HUDEP-2 (cell line): Measurements from ENCODE around the gene DYNC2I2.
"Not testable (repeated sequence)": the region's sequence is repeated elsewhere in the genome, so short reads cannot be mapped to it uniquely, and the experiment has no call there.

Experiments used
- DNase-seq, 76 experiments: peaks; one replicate each; lab custom pipeline; 2025; ENCODE audit not compliant: unreplicated experiment in 76 of 76; lab: John Stamatoyannopoulos, UW

Gene DYNC2I2

DNA sequence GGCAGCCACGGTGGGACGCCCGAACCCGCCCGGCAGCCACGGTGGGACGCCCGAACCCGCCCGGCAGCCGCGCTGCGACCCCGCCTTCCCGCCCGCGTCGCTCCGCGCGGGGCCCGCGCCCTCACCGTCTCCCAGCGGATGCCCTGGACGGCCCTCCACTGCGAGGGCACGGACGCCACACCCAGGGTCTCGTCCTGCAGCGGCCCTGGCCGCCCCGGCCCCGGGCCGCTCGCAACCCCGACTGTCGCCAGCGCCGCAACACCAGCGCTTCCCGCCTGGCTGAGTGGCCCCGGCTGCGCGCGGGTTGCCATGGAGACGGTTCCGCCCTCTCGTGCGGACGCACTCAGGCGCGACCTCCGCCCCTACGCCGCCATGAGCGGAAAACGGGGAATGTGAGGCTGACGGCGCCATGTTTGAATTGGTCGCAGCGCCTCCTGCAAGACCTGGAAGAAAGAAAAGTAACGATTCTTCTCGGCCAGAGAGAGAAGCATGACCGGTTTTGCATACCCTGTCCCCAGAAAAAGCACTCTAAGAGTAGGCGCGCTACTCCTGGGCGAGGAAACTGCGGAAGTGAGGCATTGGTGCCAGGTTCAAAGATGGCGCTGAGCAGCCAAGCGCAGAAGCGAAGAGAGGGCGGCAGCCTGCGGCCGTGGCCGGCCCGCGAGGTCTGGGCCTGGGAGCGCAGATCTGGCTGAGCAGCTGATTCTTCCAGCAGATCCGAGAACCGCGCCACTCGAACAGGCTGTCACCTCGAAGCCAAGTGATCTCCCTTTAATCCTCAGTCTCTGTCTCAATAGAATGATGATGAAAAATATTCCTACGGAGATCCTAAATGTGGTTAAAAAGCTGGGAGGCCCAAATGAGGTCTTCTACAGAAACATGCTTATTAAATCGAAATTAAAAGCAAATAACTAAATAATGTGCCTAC, at the start of gene DYNC2I2:
DYNC2I2 (minus strand) TSS at position 432 of the 928 bp plus-strand sequence; CDS start at position 311, 121 bp downstream.
- DNase-seq: peak in 75 of 76 experiments; percentile 16 to 96 (median 90)

DNA sequence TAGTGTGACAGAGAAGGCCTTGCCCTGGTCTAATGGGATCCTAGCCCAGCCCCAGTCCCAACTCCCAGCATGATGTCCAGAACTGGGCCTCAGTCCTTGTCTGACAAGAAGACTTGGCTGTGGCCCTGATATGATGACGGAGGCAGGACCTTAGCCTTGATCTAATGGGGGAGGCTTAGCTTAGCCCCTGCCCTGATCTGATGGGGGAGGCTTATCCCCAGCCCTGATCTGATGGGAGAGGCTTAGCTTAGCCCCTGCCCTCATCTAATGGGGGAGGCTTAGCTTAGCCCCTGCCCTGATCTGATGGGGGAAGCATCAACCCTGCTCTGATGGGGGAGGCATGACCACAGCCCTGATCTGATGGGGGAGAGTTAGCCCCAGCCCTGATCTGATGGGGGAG, 49.4 kb upstream of the DYNC2I2 start:
- no peak for DNase-seq

DNA sequence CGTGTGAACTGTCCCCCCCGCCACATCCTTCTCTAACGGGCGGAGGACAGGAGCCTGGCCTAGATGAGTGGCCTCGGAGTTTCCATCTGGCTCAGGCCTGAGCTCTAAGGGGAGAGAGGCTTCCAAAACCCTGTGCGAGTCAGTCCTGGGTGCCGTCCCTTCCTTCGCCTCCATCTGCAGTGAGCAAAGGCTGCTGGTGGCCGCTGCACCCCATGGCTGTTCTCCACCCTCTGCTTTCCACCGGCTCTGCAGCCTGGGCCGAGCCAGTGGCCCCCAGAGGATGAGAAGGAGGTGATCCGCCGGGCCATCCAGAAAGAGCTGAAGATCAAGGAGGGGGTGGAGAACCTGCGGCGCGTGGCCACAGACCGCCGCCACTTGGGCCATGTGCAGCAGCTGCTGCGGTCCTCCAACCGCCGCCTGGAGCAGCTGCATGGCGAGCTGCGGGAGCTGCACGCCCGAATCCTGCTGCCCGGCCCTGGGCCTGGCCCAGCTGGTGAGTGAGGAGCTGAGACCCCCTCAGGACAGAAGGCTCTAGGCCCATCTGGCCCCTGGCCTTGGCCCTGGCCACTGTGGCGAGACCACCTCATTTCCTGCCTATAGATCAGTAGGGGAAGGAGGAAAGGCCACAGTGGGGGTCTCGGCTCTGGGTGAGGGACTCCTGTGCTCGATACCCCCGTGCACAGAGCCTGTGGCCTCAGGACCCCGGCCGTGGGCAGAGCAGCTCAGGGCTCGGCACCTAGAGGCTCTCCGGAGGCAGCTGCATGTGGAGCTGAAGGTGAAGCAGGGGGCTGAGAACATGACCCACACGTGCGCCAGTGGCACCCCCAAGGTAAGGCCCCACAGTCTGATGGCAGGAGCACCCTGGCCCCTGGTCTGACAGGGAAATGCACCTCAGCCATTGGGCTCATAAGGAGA, 48.7 kb upstream of the DYNC2I2 start:
- no peak for DNase-seq

DNA sequence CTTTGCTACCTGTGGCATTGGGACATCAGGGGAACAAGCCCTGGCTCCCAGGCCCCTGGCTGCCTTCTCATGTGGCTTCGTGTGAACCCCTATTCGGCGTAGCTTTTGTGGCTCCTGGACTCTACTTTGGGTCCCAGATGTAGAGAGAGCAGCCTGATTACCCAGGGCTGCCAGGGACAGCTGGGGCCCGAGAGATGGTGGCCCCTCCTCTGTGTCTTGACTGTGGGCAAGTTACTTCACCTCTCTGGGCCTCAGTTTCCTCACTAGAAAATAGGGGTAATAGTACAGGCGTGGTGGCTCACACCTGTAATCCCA, 47.7 kb upstream of the DYNC2I2 start:
- no peak for DNase-seq

DNA sequence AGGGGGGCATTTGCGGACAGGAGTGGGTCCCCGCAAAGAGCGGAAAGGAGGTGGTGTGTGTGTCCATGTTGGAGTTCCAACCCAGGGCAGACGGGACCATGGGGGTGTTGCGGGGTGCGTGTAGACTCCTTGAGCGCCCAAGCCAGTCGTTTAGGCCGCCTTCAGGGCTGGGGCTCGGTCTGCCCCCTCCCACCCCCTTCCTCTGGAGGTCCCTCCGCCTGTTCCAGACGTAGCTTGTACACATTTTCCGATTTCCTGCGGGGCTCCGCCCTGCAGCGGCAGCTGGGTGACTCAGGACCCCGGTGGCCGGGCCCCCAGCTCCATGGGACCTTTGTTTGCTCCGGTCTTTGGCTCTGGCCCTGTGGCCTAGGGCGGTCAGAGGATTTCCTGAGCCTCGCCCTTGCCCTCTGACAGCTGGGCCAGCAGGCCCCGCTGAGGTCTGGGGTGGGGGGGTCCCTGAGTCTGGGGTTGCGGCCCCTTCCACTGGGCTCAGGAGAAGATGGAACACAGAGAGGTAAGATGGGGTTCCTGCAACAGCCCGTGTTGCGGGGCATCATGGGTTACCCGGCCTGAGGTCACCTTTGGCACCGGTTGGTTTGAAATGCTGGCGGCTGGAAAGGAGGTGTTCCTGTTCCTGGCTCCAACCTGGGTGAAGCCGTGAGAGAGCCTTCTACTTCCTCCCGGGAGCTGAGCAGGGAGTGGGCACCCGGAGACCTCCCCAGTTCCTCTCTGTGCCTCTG, 47.1 kb upstream of the DYNC2I2 start:
- no peak for DNase-seq

DNA sequence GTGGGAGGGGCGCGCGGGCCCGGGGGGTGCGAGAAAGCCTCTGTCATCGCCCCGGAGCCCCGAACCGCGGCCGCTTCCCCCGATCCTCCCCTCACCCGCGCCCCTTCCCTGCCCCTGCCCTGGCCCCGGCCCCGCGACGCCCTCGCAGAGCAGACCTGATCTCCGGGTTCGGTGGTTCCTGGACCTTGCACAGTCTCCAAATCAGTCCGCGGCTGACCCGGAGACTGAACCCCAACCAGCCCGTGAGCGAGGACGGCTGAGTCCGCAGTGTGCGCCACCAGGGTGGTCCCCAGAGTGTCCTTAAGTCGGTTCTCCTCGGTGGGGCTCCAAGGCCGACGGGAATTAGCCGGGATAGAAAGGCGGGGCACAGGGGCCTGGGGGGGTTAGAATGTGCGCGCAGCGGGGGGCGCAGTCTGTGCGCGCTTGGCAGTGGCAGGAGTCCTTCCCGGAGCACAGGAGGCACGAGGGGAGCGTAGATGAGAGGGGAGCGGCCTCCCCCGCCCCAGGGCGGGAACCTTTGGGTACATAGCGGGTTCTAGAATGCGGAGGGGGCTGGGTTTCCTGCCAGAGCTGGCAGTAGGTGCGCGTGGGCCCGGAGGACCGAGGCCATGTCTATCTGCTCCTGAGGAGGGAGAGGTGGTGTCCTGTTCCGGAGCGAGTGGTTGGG, 46.4 kb upstream of the DYNC2I2 start:
- peak in 34 of 76 experiments; percentile 11 to 57 (median 28) for DNase-seq

DNA sequence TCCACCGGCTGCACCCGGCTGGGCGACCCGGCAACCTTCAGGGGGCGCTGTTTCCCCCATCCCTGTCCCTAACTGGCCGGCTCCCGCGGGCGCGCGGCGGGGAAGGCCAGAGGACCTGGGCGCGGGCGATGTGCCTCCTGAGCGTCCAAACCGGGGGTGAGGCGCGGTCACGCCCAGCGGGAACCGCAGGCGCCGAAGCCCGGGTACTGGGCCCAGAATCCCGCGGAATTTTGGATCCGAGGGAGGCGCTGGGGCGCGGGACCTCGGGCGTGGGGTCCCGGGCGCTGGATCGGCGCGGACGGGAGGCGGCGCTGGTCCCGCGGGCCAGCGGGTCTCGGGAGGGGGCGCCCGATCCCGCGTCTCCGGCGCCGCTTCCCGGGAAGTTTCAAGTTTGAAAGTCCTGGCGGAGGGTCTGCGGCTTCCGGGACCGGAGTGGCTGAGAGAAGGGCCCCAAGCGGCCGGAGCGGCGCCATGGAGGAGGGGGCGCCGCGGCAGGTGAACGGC, 45.9 kb upstream of the DYNC2I2 start, which contains the start of gene PKN3:
PKN3 (plus strand) TSS at position 59 of the 504 bp plus-strand sequence; CDS start at position 472, 413 bp downstream.
- DNase-seq: peak in 73 of 76 experiments; percentile 13 to 95 (median 80)

DNA sequence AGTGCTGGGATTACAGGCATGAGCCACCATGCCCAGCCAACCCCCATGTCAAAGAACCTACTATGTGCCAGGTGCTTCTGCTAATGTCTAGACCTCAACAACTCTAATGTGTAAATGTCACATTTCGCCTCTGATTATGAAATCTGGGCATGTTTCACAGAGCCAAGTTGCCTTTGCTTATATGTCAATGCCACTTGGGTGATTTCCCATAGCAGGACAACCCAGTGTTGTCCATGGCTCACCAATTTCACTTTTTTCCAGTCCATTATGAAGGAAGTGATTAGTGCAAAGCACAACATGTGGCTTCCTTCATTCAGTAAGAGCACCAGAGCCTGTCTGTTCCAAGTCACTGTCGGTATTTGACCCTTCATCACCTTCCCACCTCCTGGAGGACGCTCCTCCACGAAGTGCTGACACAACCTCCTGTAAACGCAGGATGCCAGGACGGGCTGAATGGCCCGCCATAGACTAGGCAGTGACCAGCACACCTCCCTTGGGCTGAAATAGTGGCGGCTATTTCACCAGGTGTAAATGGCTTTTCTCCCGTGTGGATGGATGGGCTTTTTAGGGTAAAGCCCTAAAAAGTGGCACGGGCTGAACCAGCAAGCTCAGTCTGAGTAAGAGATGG, 44.7 kb upstream of the DYNC2I2 start:
- no peak for DNase-seq

DNA sequence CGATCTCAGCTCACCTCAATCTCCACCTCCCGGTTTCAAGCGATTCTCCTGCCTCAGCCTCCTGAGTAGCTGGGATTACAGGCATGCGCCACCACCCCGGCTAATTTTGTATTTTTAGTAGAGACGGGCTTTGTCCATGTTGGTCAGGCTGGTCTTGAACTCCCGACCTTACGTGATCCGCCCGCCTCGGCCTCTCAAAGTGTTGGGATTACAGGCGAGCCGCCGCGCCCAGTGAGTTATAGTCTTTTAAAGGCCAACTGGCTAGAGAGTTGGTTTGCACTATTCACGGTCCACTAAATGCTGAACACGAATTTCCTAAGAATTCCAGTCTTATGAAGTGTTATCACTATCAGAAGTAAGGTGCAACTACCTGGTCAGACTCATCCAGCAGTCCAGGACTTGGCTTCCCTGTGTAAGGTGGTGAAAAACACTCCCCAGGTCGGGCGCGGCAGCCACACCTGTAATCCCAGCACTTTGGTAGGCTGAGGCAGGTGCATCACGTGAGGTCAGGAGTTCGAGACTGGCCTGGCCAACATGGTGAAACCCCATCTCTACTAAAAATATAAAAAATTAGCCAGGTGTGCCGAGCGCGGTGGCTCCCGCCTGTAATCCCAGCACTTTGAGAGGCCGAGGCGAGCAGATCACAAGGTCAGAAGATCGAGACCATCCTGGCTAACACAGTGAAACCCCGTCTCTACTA, 42.6 kb upstream of the DYNC2I2 start:
- DNase-seq: not testable (repeated sequence)

DNA sequence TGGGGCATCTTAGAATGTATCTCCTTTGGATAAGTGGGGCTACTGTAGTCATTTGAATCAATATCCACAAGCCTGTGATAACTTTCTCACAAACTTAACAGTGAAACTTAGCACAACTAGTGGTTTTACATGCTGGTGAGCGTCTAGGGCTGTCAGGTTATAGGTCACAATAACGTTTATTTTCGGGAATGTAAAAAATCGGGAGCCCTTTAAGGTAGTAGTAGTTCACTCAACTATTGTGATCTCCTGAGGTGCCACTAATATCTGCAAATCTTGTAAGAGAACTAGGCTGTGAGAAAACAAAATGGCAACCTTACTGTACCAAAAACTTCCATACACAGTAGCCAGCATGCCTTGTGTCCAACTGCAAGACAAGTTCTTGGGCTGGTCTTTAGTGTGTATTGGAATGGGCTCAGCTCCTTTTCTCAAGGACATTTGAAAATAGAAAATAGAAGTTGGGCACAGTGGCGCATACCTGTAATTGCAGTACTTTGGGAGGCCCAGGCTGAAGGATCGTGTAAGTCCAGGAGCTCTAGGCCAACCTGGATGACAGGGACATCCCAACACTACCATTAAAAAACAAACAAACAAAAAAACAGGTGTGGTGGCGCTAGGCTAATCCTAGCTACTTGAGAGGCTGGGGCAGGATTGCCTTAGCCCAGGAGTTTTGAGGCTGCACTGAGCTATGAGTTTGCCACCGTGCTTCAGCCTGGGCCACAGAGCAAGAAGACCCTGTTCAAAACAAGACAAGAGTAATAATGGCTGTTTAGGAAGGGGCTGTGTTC, 40.5 kb upstream of the DYNC2I2 start:
- no peak for DNase-seq

DNA sequence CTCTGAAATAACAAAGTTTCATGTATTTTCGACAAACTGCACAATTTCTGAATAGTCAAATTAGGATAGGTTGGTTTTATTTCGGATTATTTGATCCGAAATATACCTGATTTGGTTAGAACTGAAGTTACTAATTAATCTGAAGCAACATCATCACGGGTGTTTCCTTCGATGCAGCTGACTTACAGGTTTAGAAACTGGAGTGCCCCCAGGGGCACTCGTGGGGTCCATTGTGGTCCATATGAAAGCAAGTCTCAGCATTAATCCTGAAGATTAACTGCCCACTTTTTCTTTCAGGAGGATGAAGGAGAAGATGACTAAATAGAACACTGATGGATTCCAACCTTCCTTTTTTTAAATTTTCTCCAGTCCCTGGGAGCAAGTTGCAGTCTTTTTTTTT, 37.7 kb upstream of the DYNC2I2 start:
- no peak for DNase-seq

DNA sequence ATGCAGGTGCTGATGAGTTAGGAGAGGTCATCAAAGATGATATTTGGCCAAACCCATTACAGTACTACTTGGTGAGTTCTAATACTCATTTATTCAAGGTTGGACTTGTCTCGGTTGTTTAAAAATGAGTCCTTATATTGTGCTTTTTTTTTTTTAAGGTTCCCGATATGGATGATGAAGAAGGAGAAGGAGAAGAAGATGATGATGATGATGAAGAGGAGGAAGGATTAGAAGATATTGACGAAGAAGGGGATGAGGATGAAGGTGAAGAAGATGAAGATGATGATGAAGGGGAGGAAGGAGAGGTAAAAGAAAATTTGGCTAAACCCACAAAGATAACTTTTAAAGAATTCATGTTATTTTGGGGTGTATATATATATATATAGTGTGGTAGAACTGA, 37.1 kb upstream of the DYNC2I2 start:
- not testable (repeated sequence) for DNase-seq

DNA sequence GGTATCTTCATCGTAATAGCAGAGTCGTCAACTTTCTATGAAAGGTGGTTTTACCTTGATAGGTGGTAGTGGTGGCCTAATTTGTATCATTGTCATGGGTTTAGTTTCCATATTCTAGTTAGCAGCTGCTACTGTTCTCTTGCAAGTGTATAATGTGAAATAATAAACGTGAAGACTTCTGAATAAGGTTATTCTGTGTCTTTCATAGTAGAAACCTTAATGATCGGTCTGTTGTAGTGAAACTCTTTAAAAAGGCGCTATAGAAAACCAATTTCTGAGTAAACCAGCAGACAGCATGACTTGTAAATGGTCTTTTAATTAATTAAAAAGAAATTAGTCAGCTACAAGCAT, 34.0 kb upstream of the DYNC2I2 start:
- DNase-seq: no peak

DNA sequence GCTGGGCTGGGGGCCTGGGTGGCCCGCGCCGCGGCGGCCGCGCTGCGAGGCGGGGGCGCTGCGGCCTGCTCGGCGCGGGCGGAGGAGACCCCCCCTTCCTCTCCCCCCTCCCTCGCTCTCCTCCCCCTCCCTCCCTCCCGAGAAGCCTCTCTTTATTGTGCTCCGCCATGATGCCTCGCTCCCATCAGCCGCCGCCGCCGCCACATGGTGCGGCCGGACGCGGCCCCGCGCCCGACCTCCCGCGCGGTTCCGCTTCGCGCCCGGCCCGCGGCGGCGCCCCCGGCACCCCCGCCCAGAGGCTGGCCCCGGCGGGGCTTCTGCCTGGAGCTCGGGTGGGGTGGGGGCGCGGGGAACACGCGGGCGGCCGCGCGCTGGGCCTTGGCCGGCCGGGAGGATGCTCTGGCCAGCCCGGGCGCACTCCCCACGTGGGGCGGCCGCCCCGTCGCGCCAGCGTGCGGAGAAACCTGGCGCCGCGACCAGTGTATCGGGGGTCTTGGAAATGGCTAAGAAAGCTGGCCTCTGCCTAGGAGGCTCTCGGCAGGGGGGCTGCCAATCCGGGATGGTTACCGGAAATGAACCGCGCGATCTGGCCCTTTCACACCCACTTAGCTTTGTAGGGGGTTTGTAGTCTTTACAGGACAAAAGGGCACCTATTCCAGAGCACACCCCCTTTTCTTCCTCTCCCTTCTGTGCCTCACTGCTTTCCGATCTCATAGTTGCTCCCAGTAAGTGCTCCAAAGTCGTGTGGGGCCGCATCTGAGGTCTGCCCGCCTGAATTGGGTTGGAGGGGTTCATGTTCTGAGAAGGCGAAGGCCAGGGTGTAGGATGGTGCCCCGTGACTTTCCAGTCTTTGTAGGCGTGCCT, 33.4 kb upstream of the DYNC2I2 start:
- peak in 18 of 76 experiments; percentile 5 to 34 (median 17) for DNase-seq

DNA sequence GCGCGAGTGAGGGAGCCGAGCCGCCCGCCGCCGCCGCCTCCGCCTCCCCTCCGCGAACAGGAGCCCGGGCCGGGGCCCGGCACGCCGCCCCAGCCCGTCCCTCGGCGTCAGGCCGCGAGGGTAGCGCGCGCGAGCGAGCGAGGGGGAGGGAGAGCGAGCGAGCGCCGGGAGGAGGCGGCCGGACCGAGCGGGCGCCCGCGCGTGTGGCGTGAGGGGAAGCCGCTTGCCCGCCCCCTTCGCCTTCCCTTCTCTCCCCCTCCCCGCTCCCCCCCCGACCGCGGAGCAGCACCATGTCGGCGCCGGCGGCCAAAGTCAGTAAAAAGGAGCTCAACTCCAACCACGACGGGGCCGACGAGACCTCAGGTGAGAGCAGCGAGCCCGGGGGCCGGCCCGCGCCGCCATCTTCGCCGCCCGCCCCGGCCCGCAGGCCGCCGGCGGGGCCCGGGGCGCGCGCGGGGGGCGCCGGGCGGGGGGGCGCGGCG, 32.7 kb upstream of the DYNC2I2 start:
- DNase-seq: peak in 18 of 76 experiments; percentile 28 to 64 (median 52)

DNA sequence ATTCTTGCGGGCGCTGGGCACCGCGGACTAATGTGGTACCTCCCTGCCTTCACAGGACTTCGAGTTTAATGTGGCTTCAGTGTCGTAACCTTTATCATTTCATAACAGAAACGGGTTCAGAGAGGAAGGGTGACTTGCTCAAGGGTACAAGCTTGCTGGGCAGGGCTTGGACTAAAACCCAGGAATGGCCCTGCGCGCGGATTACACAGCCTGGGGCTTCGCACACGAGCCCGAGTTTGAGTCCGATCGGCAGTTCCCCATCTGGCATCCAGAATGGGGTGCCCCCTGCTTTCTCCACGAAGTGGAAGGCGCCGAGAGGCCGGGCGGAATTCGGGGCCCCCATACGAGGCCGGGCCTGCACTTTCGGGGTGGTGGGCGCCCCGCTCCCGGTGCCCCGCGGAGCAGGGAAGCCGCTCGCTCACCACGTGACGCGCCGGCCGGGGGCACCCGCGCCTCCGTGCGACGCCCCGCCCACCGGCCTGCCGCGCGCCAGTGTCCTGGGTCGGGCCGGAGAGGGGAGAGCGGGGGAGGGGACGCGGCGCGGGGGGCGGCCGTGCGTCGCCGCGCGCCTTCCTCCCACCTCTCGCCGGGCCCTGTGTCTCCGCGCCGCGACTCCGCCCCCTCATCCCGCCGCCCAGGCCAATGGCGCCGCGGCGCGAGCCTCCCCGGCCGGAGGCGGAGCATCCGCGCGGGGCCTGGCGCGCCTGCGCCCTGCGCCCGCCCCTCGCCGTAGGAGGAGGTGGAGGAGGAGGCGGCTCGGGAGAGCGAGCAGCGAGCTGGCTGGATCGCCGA, 32.0 kb upstream of the DYNC2I2 start, which contains the start of gene SET:
SET (plus strand) TSS at position 722 of the 792 bp plus-strand sequence. CDS start 361 bp downstream, outside the sequence.
- peak in 72 of 76 experiments; percentile 62 to 97 (median 90) for DNase-seq
